IMR-90 (cell line): ENCODE measurements around the gene KIAA0513. TPM values are rescaled to one million over a fixed set of nuclear protein-coding genes. Genes with fewer than 3 reads are reported as not detected.

ENCODE experiments used
- ATAC-seq: fragments of 200-7000 bp; cut with Tn5 transposase; 2 replicates; pipeline ENCODE4 v1.9.1; 2020; ENCODE audit warnings: low read depth, mild to moderate bottlenecking, moderate library complexity
- BruUV-seq: library from RNA; stranded (reverse); fragments of 400-500 nt; replicated peaks from 2 replicates; lab custom pipeline; 2021; lab: Mats Ljungman, UMichigan
- CTCF ChIA-PET: fragments of 300-600 bp; formaldehyde crosslinking; extraction: SDS; loops from one replicate; lab custom pipeline; 2021; ENCODE audit warnings: antibody characterized with exemption; lab: Yijun Ruan, JAX
- POLR2A ChIA-PET: fragments of 300-600 bp; sonication (Branson Sonifier 250); formaldehyde crosslinking; loops from one replicate; lab custom pipeline; 2022; ENCODE audit warnings: antibody characterized with exemption; ENCODE audit not compliant: unreplicated experiment; lab: Charles Lee
- DNase-seq: peaks from one replicate; pipeline ENCODE4 v3.0.0; 2013
- H2AFZ ChIP-seq: replicated peaks from 2 replicates; pipeline ENCODE3; 2013; ENCODE audit warnings: low read length, mild to moderate bottlenecking; ENCODE audit not compliant: poor library complexity
- H2AK5ac ChIP-seq: 2 replicates; pipeline ENCODE4 v1.6.1; 2013; ENCODE audit warnings: low read depth, low read length, inconsistent platforms
- H2AK9ac ChIP-seq: replicated peaks from 2 replicates; pipeline ENCODE3; 2013; ENCODE audit warnings: mild to moderate bottlenecking, low read depth, low read length, moderate library complexity; ENCODE audit not compliant: poor library complexity
- H2BK120ac ChIP-seq: 2 replicates; pipeline ENCODE4 v1.6.1; 2013; ENCODE audit warnings: low read depth, low read length, inconsistent platforms
- H2BK15ac ChIP-seq: 3 replicates; pipeline ENCODE4 v1.6.1; 2013; ENCODE audit warnings: low read depth, low read length, inconsistent platforms
- H2BK20ac ChIP-seq: 2 replicates; pipeline ENCODE4 v1.6.1; 2013; ENCODE audit warnings: low read depth, mild to moderate bottlenecking, inconsistent platforms, low read length, moderate library complexity
- H2BK5ac ChIP-seq: 2 replicates; pipeline ENCODE4 v1.6.1; 2013; ENCODE audit warnings: mild to moderate bottlenecking, low read depth, low read length, inconsistent platforms; ENCODE audit not compliant: poor library complexity, severe bottlenecking
- H3K14ac ChIP-seq: replicated peaks from 2 replicates; pipeline ENCODE4 v1.6.1; 2013; ENCODE audit warnings: low read depth, low read length, inconsistent platforms
- H3K18ac ChIP-seq: 2 replicates; pipeline ENCODE4 v1.6.1; 2013; ENCODE audit warnings: low read depth, low read length, control low read depth
- H3K23ac ChIP-seq: 2 replicates; pipeline ENCODE4 v1.6.1; 2013; ENCODE audit warnings: low read depth, low read length, inconsistent platforms
- H3K27ac ChIP-seq: 2 replicates; pipeline ENCODE4 v1.5.1; 2013; ENCODE audit warnings: mild to moderate bottlenecking, control low read depth, low read length; ENCODE audit not compliant: insufficient read depth
- H3K27me3 ChIP-seq: 2 replicates; pipeline ENCODE4 v1.6.1; 2013; ENCODE audit warnings: low read length; ENCODE audit not compliant: control insufficient read depth, insufficient read depth
- H3K36me3 ChIP-seq: 2 replicates; pipeline ENCODE4 v1.6.1; 2013; ENCODE audit warnings: low read length, mixed read lengths; ENCODE audit not compliant: control insufficient read depth, insufficient read depth
- H3K4ac ChIP-seq: 2 replicates; pipeline ENCODE4 v1.6.1; 2013; ENCODE audit warnings: low read depth, low read length, inconsistent platforms
- H3K4me1 ChIP-seq: 2 replicates; pipeline ENCODE4 v1.6.1; 2013; ENCODE audit warnings: low read length, mixed read lengths; ENCODE audit not compliant: control insufficient read depth, insufficient read depth
- H3K4me2 ChIP-seq: 2 replicates; pipeline ENCODE4 v1.6.1; 2013; ENCODE audit warnings: low read depth, mild to moderate bottlenecking, control low read depth, low read length, moderate library complexity
- H3K4me3 ChIP-seq: 2 replicates; pipeline ENCODE4 v1.5.1; 2013; ENCODE audit warnings: low read depth, mild to moderate bottlenecking, control low read depth, low read length, moderate library complexity; ENCODE audit not compliant: insufficient read depth
- H3K56ac ChIP-seq: 2 replicates; pipeline ENCODE4 v1.6.1; 2013; ENCODE audit warnings: low read length, inconsistent platforms; ENCODE audit not compliant: insufficient read depth; ENCODE audit errors: extremely low read depth
- H3K79me1 ChIP-seq, 2 experiments: 2 replicates each; pipeline ENCODE4 v1.6.1; 2013; ENCODE audit warnings: low read length in 2 of 2, inconsistent platforms in 1 of 2, low read depth in 1 of 2
- H3K9ac ChIP-seq: 2 replicates; pipeline ENCODE4 v1.6.1; 2013; ENCODE audit warnings: low read depth, low read length, control low read depth
- H3K9me1 ChIP-seq: 2 replicates; pipeline ENCODE4 v1.6.1; 2013; ENCODE audit warnings: low read length, inconsistent platforms; ENCODE audit not compliant: insufficient read depth
- H3K9me3 ChIP-seq: 2 replicates; pipeline ENCODE4 v1.6.1; 2013; ENCODE audit warnings: low read length; ENCODE audit not compliant: control insufficient read depth, insufficient read depth
- H4K20me1 ChIP-seq: 2 replicates; pipeline ENCODE4 v1.6.1; 2013; ENCODE audit warnings: low read length, inconsistent platforms; ENCODE audit not compliant: insufficient read depth
- H4K5ac ChIP-seq: 2 replicates; pipeline ENCODE4 v1.6.1; 2013; ENCODE audit warnings: mild to moderate bottlenecking, low read depth, low read length, control low read depth
- H4K8ac ChIP-seq, 2 experiments: 2 replicates each; pipeline ENCODE4 v1.6.1; 2013; ENCODE audit warnings: low read depth in 2 of 2, low read length in 2 of 2, control low read depth in 1 of 2, inconsistent platforms in 1 of 2
- H4K91ac ChIP-seq: 2 replicates; pipeline ENCODE4 v1.6.1; 2013; ENCODE audit warnings: low read depth, low read length, inconsistent platforms; ENCODE audit not compliant: insufficient read depth
- BHLHE40 ChIP-seq: fragments of 150-350 bp; IDR thresholded peaks from 2 replicates; pipeline ENCODE4 v1.6.1; 2016; ENCODE audit warnings: mild to moderate bottlenecking, low read depth, low read length
- CEBPB ChIP-seq: IDR thresholded peaks from 2 replicates; pipeline ENCODE4 v1.6.1; 2012; ENCODE audit warnings: low read depth, low read length, improper control_type of control experiment
- CHD1 ChIP-seq: IDR thresholded peaks from 2 replicates; pipeline ENCODE4 v1.6.1; 2012; ENCODE audit warnings: low read depth, low read length, improper control_type of control experiment
- MAFK ChIP-seq: IDR thresholded peaks from 2 replicates; pipeline ENCODE4 v1.6.1; 2012; ENCODE audit warnings: low read depth, low read length, improper control_type of control experiment
- POLR2A ChIP-seq: IDR thresholded peaks from 2 replicates; pipeline ENCODE4 v1.6.1; 2012; ENCODE audit warnings: mild to moderate bottlenecking, low read depth, low read length
- RAD21 ChIP-seq: IDR thresholded peaks from 2 replicates; pipeline ENCODE4 v1.6.1; 2012; ENCODE audit warnings: low read length, improper control_type of control experiment
- RCOR1 ChIP-seq: IDR thresholded peaks from 2 replicates; pipeline ENCODE4 v1.6.1; 2012; ENCODE audit warnings: mild to moderate bottlenecking, low read length, improper control_type of control experiment; ENCODE audit not compliant: insufficient replicate concordance
- RFX5 ChIP-seq: IDR thresholded peaks from 2 replicates; pipeline ENCODE4 v1.8.0; 2012; ENCODE audit warnings: low read depth, mild to moderate bottlenecking, low read length, moderate library complexity
- WGBS, 2 experiments: methylation state at CpG; one replicate each; pipeline versions ENCODE4 v1.1.5 to v1.1.7; 2013; ENCODE audit warnings: missing lambda C conversion rate in 2 of 2; ENCODE audit not compliant: insufficient read length in 1 of 2; ENCODE audit errors: extremely low coverage in 2 of 2; 5-methylcytosine and 5-hydroxymethylcytosine counted together
- dilution Hi-C: fragments of 300-500 bp; cut with HindIII; formaldehyde crosslinking; loops from one replicate; pipeline ENCODE4 v1.14.3; 2018; ENCODE audit warnings: low sequenced_read_pairs; ENCODE audit not compliant: unreplicated experiment
- in situ Hi-C: fragments of 300-500 bp; cut with MboI; formaldehyde crosslinking; loops from 3 replicates; pipeline ENCODE4 v1.14.3; 2019; ENCODE audit warnings: low sequenced_read_pairs, inconsistent platforms, mixed read lengths
- intact Hi-C: fragments of 100-400 bp; cut with micrococcal nuclease; formaldehyde crosslinking; loops from 2 replicates; pipeline ENCODE4 v1.10.0; 2022
- polyA plus RNA-seq, 3 experiments: library from polyadenylated mRNA; depleted of rRNA; stranded (reverse); fragments of >200 nt; gene quantifications; 2 replicates each; pipeline ENCODE4 v1.2.3, GENCODE V29; 2012; ENCODE audit warnings: low replicate concordance in 1 of 3
- total RNA-seq: library from RNA; depleted of rRNA; stranded (reverse); fragments of >200 nt; gene quantifications from 2 replicates; pipeline ENCODE4 v1.2.3, GENCODE V29; 2012
- TF ChIP-seq, protein P1 (sequence below): fragments of 150-350 bp; IDR thresholded peaks from 2 replicates; pipeline ENCODE4 v1.6.1; 2016; ENCODE audit warnings: low read depth, mild to moderate bottlenecking, low read length, moderate library complexity, borderline replicate concordance
- TF ChIP-seq, protein P2 (sequence below): conservative IDR thresholded peaks from 2 replicates; pipeline ENCODE4 v1.5.1; 2012; ENCODE audit warnings: mild to moderate bottlenecking, low read depth, low read length, improper control_type of control experiment
- TF ChIP-seq, protein P3 (sequence below): fragments of 150-350 bp; IDR thresholded peaks from 2 replicates; pipeline ENCODE4 v1.6.1; 2017; ENCODE audit warnings: mild to moderate bottlenecking, antibody characterized with exemption, low read length, low read depth

Gene KIAA0513
- total and polyA plus RNA-seq, 2 of the 4 experiments (the other 2 are of a cell fraction), result 9.5 TPM

DNA sequence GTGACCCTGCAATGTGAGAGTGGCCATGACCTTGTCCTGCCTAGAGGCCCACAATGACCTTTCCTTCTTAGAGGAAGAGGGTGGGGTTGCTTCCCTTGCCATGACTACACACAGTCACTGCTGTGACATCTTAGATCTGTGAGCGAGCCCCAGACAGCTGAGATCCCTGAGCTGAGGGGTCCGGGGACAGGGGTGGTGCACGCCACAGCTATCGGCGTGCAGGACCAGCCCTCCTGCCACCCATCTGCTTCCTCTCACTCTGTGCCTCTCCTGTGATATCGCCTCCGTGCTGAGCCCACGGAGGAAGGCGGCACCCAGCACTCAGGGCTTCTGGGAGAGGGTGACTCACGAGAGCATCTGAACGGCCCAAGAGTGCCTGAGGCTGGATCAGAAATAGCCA lies 35.2 kb downstream of the KIAA0513 start:
- H3K9ac ChIP-seq, result no peak overlapping the region
- H4K5ac ChIP-seq, result no peak overlapping the region
- H2BK5ac ChIP-seq, result no peak overlapping the region
- ChIA-PET POLR2A (no interaction called here), CTCF (no interaction called here)
- H3K79me1 ChIP-seq, result peaks cover 0 to 10% of the 10 kb centered on the region in 2 experiments; a peak in 2 of 4 replicates
- H2AK9ac ChIP-seq, result peak overlapping the region; percentile 39
- TF ChIP-seq, protein P1, sequence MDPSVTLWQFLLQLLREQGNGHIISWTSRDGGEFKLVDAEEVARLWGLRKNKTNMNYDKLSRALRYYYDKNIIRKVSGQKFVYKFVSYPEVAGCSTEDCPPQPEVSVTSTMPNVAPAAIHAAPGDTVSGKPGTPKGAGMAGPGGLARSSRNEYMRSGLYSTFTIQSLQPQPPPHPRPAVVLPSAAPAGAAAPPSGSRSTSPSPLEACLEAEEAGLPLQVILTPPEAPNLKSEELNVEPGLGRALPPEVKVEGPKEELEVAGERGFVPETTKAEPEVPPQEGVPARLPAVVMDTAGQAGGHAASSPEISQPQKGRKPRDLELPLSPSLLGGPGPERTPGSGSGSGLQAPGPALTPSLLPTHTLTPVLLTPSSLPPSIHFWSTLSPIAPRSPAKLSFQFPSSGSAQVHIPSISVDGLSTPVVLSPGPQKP, result no peak
- TF ChIP-seq CHD1, result no peak
- no peak for TF ChIP-seq RFX5
- TF ChIP-seq MAFK, result no peak
- TF ChIP-seq, protein P2, sequence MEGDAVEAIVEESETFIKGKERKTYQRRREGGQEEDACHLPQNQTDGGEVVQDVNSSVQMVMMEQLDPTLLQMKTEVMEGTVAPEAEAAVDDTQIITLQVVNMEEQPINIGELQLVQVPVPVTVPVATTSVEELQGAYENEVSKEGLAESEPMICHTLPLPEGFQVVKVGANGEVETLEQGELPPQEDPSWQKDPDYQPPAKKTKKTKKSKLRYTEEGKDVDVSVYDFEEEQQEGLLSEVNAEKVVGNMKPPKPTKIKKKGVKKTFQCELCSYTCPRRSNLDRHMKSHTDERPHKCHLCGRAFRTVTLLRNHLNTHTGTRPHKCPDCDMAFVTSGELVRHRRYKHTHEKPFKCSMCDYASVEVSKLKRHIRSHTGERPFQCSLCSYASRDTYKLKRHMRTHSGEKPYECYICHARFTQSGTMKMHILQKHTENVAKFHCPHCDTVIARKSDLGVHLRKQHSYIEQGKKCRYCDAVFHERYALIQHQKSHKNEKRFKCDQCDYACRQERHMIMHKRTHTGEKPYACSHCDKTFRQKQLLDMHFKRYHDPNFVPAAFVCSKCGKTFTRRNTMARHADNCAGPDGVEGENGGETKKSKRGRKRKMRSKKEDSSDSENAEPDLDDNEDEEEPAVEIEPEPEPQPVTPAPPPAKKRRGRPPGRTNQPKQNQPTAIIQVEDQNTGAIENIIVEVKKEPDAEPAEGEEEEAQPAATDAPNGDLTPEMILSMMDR, result no peak
- TF ChIP-seq BHLHE40, result no peak
- TF ChIP-seq RCOR1, result no peak
- TF ChIP-seq RAD21, result no peak
- TF ChIP-seq POLR2A, result no peak
- no peak for TF ChIP-seq CEBPB
- TF ChIP-seq, protein P3, sequence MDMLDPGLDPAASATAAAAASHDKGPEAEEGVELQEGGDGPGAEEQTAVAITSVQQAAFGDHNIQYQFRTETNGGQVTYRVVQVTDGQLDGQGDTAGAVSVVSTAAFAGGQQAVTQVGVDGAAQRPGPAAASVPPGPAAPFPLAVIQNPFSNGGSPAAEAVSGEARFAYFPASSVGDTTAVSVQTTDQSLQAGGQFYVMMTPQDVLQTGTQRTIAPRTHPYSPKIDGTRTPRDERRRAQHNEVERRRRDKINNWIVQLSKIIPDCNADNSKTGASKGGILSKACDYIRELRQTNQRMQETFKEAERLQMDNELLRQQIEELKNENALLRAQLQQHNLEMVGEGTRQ, result no peak
- H2AFZ ChIP-seq, result no peak overlapping the region
- dilution Hi-C loops, result no loop called here
- no peak overlapping the region for H3K14ac ChIP-seq
- no peak overlapping the region for H2BK120ac ChIP-seq
- no peaks in the 10 kb centered on the region for H3K4me1 ChIP-seq
- no peak overlapping the region for H3K23ac ChIP-seq
- H4K91ac ChIP-seq, result no peak overlapping the region
- no peaks in the 10 kb centered on the region for H3K27me3 ChIP-seq
- no peak overlapping the region for H2BK20ac ChIP-seq
- H3K56ac ChIP-seq, result no peak overlapping the region
- H3K4me3 ChIP-seq, result no peak overlapping the region
- no peak for DNase-seq
- H4K20me1 ChIP-seq, result peaks cover 3% of the 10 kb centered on the region; the same call in 1 of the 2 replicates
- H4K8ac ChIP-seq, result no peak overlapping the region
- H3K27ac ChIP-seq, result no peak overlapping the region
- no peak for ATAC-seq
- peak overlapping the region; percentile 14; the same call in 1 of the 2 replicates for H2AK5ac ChIP-seq
- no peak overlapping the region for H3K4me2 ChIP-seq
- intact Hi-C loops, result no loop called here
- H3K9me1 ChIP-seq, result peaks cover 3% of the 10 kb centered on the region; the same call in 1 of the 2 replicates
- in situ Hi-C loops, result no loop called here
- WGBS, 2 experiments, result 87% methylated on average over 6 of the region's 11 CpGs; no CpG with 5 or more reads in 1 of the 2 experiments
- no peak overlapping the region for H3K18ac ChIP-seq
- H3K9me3 ChIP-seq, result no peaks in the 10 kb centered on the region
- H3K4ac ChIP-seq, result no peak overlapping the region
- H3K36me3 ChIP-seq, result peaks cover 7% of the 10 kb centered on the region; the same call in 1 of the 2 replicates
- BruUV-seq, result no TSS peak
- no peak overlapping the region for H2BK15ac ChIP-seq
